22Rv1 (cell line): ENCODE results near the gene C2orf78.

Experiments used
- CTCF ChIP-seq: fragments of 450-650 bp; IDR thresholded peaks from 2 replicates; pipeline ENCODE4 v1.5.1; 2017; ENCODE audit warnings: mild to moderate bottlenecking
- ZFX ChIP-seq: fragments of 450-650 bp; IDR thresholded peaks from 2 replicates; pipeline ENCODE4 v1.6.1; 2017; ENCODE audit warnings: antibody characterized with exemption, borderline replicate concordance

DNA sequence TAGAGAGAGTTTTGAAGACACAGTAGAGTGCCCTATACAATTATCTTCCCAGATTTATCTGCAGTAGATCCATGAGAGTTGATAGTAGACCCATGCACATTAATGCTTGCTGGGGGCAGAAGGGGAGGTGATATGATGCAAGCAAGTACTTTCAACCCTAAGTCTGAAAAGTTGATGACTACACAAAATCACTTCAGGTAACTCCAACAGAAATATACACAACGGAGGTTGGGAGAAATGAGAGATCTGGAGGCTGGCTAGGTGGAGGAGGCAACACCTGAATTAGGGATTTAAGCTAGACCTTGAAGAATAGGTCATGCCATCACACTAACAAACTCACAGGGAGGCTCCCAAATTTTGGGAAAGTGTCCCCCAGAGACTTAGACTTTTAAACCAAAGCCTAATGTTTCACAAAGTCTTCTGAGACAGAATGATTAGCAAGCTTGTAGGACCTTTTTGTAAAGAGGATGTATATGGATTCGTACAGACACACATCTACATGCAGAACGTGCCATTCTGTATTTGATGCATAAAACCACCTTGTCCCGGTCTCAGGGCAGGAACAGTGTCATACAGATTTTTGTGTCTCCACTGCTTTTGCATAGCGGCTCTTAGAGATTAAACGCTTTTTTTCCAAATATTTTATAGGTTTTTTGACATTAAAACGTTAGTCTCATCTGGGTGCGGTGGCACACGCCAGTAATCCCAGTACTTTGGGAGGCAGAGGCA is 43.8 kb downstream of the C2orf78 start:
- TF ChIP-seq CTCF (no peak), ZFX (no peak)
